ENCODE data around the gene SNRPA.

SNRPA gene

DNA sequence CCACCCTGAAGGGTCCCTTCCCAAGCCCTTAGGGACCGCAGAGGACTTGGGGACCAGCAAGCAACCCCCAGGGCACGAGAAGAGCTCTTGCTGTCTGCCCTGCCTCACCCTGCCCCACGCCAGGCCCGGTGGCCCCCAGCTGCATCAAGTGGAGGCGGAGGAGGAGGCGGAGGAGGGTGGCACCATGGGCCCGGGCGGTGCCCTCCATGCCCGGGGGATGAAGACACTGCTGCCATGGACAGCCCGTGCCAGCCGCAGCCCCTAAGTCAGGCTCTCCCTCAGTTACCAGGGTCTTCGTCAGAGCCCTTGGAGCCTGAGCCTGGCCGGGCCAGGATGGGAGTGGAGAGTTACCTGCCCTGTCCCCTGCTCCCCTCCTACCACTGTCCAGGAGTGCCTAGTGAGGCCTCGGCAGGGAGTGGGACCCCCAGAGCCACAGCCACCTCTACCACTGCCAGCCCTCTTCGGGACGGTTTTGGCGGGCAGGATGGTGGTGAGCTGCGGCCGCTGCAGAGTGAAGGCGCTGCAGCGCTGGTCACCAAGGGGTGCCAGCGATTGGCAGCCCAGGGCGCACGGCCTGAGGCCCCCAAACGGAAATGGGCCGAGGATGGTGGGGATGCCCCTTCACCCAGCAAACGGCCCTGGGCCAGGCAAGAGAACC is 49.5 kb downstream of the SNRPA start:
- H3K27ac ChIP-seq (ENCODE audit: low read length), result no peak overlapping the region

GRCh38 chr19:40800997-40801377 is 50.0 kb downstream of the SNRPA start:
- Histone ChIP-seq H3K4me1 (ENCODE audit: control insufficient read depth, low read depth, low read length) (peaks cover 23% of the 10 kb centered on the region), H3K36me3 (ENCODE audit: control insufficient read depth, low read depth, low read length) (peaks cover 42% of the 10 kb centered on the region), H3K27ac (ENCODE audit: low read length) (no peak overlapping the region), H3K27me3 (ENCODE audit: control insufficient read depth, insufficient read depth, low read length) (no peaks in the 10 kb centered on the region), H3K4me3 (ENCODE audit: low read length) (no peak overlapping the region), H3K9me3 (ENCODE audit: control insufficient read depth, low read depth, low read length) (no peaks in the 10 kb centered on the region), H3K9ac (ENCODE audit: low read length) (no peak overlapping the region)

More for the DNA sequence above, 49.5 kb downstream of the SNRPA start:
- Histone ChIP-seq H3K9ac (ENCODE audit: low read length) (peak overlapping the region; percentile 84), H3K4me1 (ENCODE audit: control insufficient read depth, low read depth, low read length) (peaks cover 18% of the 10 kb centered on the region), H3K27me3 (ENCODE audit: control insufficient read depth, insufficient read depth, low read length) (no peaks in the 10 kb centered on the region), H3K36me3 (ENCODE audit: control insufficient read depth, low read depth, low read length) (peaks cover 42% of the 10 kb centered on the region), H3K9me3 (ENCODE audit: control insufficient read depth, low read depth, low read length) (no peaks in the 10 kb centered on the region), H3K4me3 (ENCODE audit: low read length) (peak overlapping the region; percentile 66)

DNA sequence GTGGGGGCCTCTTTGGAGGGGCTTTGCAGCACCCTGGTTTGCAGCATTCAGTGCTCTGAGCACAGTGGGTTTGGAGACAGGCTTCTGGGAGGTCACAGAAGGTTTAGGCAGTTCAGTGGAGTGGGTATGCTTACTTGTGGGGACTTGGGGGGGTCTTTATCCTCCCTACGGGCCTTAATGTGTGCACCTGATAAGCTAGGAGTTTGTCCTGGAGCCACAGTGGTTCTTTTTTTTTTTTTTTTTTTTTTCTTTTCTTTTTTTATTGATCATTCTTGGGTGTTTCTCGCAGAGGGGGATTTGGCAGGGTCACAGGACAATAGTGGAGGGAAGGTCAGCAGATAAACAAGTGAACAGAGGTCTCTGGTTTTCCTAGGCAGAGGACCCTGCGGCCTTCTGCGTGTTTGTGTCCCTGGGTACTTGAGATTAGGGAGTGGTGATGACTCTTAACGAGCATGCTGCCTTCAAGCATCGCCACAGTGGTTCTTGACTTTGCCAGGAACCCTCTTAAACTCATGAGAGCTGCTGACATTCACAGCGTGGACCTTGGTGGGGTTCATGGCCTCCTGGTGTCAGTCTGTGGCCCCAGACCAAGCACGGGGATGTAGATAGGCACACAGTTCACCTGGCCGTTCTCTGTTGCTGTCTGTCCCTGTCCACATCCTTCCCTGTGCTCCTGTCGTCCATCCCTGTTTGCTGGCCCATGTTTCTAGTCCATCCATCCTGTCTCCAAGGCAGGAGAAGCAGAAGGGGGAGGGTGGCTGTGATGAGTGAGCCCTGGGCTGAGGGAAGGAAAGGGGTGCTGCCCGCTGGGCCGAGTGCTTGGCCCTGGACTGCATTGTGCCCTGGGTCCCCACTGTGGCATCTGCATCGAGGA is 50.7 kb downstream of the SNRPA start:
- Histone ChIP-seq H3K27me3 (ENCODE audit: control insufficient read depth, insufficient read depth, low read length) (no peaks in the 10 kb centered on the region), H3K9ac (ENCODE audit: low read length) (no peak overlapping the region), H3K4me1 (ENCODE audit: control insufficient read depth, low read depth, low read length) (peaks cover 29% of the 10 kb centered on the region), H3K4me3 (ENCODE audit: low read length) (no peak overlapping the region), H3K27ac (ENCODE audit: low read length) (no peak overlapping the region), H3K9me3 (ENCODE audit: control insufficient read depth, low read depth, low read length) (no peaks in the 10 kb centered on the region), H3K36me3 (ENCODE audit: control insufficient read depth, low read depth, low read length) (peaks cover 42% of the 10 kb centered on the region)

GRCh38 chr19:40802300-40803169 is 51.5 kb downstream of the SNRPA start:
- Histone ChIP-seq H3K36me3 (ENCODE audit: control insufficient read depth, low read depth, low read length) (peaks cover 47% of the 10 kb centered on the region), H3K9ac (ENCODE audit: low read length) (no peak overlapping the region), H3K27ac (ENCODE audit: low read length) (no peak overlapping the region), H3K4me3 (ENCODE audit: low read length) (no peak overlapping the region), H3K27me3 (ENCODE audit: control insufficient read depth, insufficient read depth, low read length) (no peaks in the 10 kb centered on the region), H3K4me1 (ENCODE audit: control insufficient read depth, low read depth, low read length) (peaks cover 35% of the 10 kb centered on the region), H3K9me3 (ENCODE audit: control insufficient read depth, low read depth, low read length) (no peaks in the 10 kb centered on the region)

DNA sequence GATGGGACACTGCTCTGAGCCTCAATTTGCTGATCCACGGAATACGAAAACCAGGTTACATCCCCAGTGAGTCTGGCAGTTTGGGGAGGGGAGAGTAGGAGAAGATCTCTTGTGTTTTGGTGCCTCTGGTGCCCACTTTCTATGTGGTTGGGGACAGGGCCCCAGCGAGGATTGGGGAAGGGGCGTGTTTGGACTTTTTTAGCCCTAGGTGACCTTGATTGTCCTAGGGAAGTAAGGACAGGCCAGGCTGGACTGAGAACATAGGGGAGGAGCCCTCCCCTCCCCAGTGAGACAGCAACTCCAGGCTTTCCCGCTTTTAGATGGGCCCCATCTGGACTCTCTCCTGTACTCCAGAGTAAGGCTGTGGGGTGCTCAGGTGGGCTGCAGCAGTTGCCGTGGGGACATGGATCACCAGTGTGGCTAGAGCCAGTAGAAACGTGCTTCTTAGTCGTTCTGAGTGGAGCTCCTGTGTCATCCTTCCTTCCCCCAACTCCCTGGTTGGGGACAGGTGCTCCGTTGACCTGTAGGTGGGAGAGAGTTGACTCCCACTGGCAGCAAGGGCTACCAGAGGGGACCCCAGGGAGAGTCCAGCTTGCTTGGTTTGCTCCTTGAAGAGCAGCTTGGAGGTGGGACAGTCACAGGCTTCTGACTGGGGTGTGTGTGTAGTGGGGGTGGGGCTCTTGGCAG is 52.3 kb downstream of the SNRPA start:
- Histone ChIP-seq H3K27ac (ENCODE audit: low read length) (peak overlapping the region; percentile 2), H3K36me3 (ENCODE audit: control insufficient read depth, low read depth, low read length) (peaks cover 54% of the 10 kb centered on the region), H3K4me1 (ENCODE audit: control insufficient read depth, low read depth, low read length) (peaks cover 35% of the 10 kb centered on the region), H3K27me3 (ENCODE audit: control insufficient read depth, insufficient read depth, low read length) (no peaks in the 10 kb centered on the region), H3K9ac (ENCODE audit: low read length) (no peak overlapping the region), H3K4me3 (ENCODE audit: low read length) (no peak overlapping the region), H3K9me3 (ENCODE audit: control insufficient read depth, low read depth, low read length) (no peaks in the 10 kb centered on the region)

DNA sequence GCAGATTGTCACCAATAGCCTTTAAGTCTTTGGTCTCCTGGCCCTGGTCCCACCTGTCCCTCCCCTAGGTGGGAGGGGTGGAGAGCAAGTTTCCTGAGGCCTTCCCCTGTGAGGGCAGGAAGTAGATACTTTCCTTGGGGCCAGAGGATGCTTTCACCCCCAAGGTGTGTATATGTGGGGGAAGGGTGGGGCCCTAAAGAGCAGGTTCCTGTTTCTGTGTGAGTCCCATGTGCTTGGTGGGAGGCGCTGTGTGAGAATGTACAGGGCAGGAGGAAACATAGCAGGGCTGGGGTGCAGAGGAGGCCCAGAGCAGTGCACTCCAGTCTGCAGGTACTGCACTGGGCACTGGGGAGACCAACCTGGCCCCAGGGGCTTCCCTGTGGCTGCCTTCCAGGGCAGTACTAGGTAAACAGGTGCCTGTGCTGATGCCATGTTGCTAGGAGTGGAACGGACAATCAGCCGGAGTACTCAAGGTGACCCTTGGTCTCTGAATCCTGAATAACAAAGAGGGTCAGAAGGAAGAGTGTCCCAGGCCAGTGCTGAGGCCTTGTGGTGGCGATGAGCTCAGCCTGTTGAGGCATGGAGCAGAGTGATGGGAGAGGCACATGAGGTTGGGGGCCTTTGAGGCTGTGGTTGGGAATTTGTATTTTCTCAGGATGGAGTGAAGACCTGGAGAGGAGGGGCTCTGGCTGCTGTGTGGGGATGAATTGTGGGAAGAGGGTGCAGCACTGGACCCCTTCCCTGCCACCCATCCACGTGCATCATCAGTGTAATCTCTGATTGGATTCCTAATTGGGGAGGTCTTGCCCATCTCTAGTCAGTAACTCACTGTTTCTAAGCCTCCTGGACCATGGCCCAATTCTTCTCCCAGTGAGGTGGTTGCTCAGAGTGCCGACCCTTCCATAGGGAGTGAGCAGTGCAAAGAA is 53.1 kb downstream of the SNRPA start:
- Histone ChIP-seq H3K27me3 (ENCODE audit: control insufficient read depth, insufficient read depth, low read length) (no peaks in the 10 kb centered on the region), H3K4me1 (ENCODE audit: control insufficient read depth, low read depth, low read length) (peaks cover 35% of the 10 kb centered on the region), H3K9me3 (ENCODE audit: control insufficient read depth, low read depth, low read length) (no peaks in the 10 kb centered on the region), H3K9ac (ENCODE audit: low read length) (peak overlapping the region; percentile 7), H3K36me3 (ENCODE audit: control insufficient read depth, low read depth, low read length) (peaks cover 58% of the 10 kb centered on the region), H3K4me3 (ENCODE audit: low read length) (no peak overlapping the region), H3K27ac (ENCODE audit: low read length) (no peak overlapping the region)

DNA sequence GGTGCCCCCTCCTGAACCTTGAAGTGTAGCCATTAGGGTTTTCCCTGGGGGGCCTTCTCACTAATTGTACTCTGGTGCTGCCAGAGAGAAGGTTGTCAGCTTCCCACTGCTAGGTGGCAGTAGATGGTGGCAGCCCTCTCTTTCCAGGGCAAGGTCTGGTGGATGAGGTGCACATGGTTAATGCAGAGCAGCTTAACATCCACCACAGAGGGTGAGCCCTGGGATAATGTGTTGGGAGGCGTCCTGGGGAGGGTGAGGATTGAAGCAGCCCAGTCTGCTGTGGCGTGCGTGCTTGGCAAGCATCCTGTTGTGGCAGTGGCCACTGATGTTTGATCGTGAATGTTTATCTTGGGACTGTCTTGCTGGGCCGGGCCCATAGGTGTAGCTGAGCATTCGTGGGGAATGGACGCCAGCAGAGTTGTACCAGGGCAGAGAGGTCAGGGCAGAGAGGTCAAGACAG is 53.8 kb downstream of the SNRPA start:
- Histone ChIP-seq H3K36me3 (ENCODE audit: control insufficient read depth, low read depth, low read length) (peaks cover 60% of the 10 kb centered on the region), H3K27ac (ENCODE audit: low read length) (no peak overlapping the region), H3K9me3 (ENCODE audit: control insufficient read depth, low read depth, low read length) (no peaks in the 10 kb centered on the region), H3K4me3 (ENCODE audit: low read length) (no peak overlapping the region), H3K27me3 (ENCODE audit: control insufficient read depth, insufficient read depth, low read length) (no peaks in the 10 kb centered on the region), H3K4me1 (ENCODE audit: control insufficient read depth, low read depth, low read length) (peaks cover 36% of the 10 kb centered on the region), H3K9ac (ENCODE audit: low read length) (peak overlapping the region; percentile 7)

- Histone ChIP-seq H3K27ac (ENCODE audit: low read length) (no peak overlapping the region), H3K4me3 (ENCODE audit: low read length) (no peak overlapping the region), H3K36me3 (ENCODE audit: control insufficient read depth, low read depth, low read length) (peaks cover 60% of the 10 kb centered on the region), H3K4me1 (ENCODE audit: control insufficient read depth, low read depth, low read length) (peaks cover 40% of the 10 kb centered on the region), H3K27me3 (ENCODE audit: control insufficient read depth, insufficient read depth, low read length) (no peaks in the 10 kb centered on the region), H3K9me3 (ENCODE audit: control insufficient read depth, low read depth, low read length) (no peaks in the 10 kb centered on the region), H3K9ac (ENCODE audit: low read length) (no peak overlapping the region)
Measured at GRCh38 chr19:40805258-40805868, 54.4 kb downstream of the SNRPA start.

- Histone ChIP-seq H3K36me3 (ENCODE audit: control insufficient read depth, low read depth, low read length) (peaks cover 50% of the 10 kb centered on the region), H3K4me1 (ENCODE audit: control insufficient read depth, low read depth, low read length) (peaks cover 44% of the 10 kb centered on the region), H3K9me3 (ENCODE audit: control insufficient read depth, low read depth, low read length) (no peaks in the 10 kb centered on the region), H3K9ac (ENCODE audit: low read length) (no peak overlapping the region), H3K27ac (ENCODE audit: low read length) (peak overlapping the region; percentile 79), H3K27me3 (ENCODE audit: control insufficient read depth, insufficient read depth, low read length) (peaks cover 3% of the 10 kb centered on the region), H3K4me3 (ENCODE audit: low read length) (peak overlapping the region; percentile 41)
Measured at GRCh38 chr19:40806423-40807146, 55.6 kb downstream of the SNRPA start.

All from iPS-18a (cell line).